HG03571 (cell line): Measurements from ENCODE around the gene PNMA8A.
"Not testable (repeated sequence)": the region's sequence is repeated elsewhere in the genome, so short reads cannot be mapped to it uniquely, and the experiment has no call there.

ENCODE experiments used
- ATAC-seq: cut with Tn5 transposase; IDR thresholded peaks from one replicate; pipeline ENCODE4 v1.9.1; 2021; ENCODE audit not compliant: unreplicated experiment

PNMA8A gene

GRCh38 chr19:46470376-46470775 lies 987 bp downstream of the PNMA8A start:
- ATAC-seq = no peak

GRCh38 chr19:46469541-46470185 lies 1.7 kb downstream of the PNMA8A start:
- no peak for ATAC-seq

GRCh38 chr19:46466536-46467196 lies 4.7 kb downstream of the PNMA8A start:
- ATAC-seq = no peak

GRCh38 chr19:46463516-46463915 lies 7.8 kb downstream of the PNMA8A start:
- ATAC-seq = no peak

- ATAC-seq = no peak
Measured at GRCh38 chr19:46461537-46461936, 9.8 kb downstream of the PNMA8A start.

- no peak for ATAC-seq
Measured at GRCh38 chr19:46460981-46461380, 10.4 kb downstream of the PNMA8A start.

- ATAC-seq = no peak
Measured at GRCh38 chr19:46460055-46460454, 11.3 kb downstream of the PNMA8A start.

- no peak for ATAC-seq
Measured at GRCh38 chr19:46456930-46457329, 14.4 kb downstream of the PNMA8A start.

GRCh38 chr19:46454244-46454643 lies 17.1 kb downstream of the PNMA8A start:
- no peak for ATAC-seq

- ATAC-seq = no peak
Measured at GRCh38 chr19:46453661-46454060, 17.7 kb downstream of the PNMA8A start.

- no peak for ATAC-seq
Measured at GRCh38 chr19:46452186-46452585, 19.2 kb downstream of the PNMA8A start.

- ATAC-seq = no peak
Measured at GRCh38 chr19:46451352-46451751, 20.0 kb downstream of the PNMA8A start.

- no peak for ATAC-seq
Measured at GRCh38 chr19:46450737-46451136, 20.6 kb downstream of the PNMA8A start.

GRCh38 chr19:46449228-46449627 lies 22.1 kb downstream of the PNMA8A start:
- ATAC-seq = no peak

GRCh38 chr19:46448601-46449000 lies 22.8 kb downstream of the PNMA8A start:
- no peak for ATAC-seq

GRCh38 chr19:46447824-46448223 lies 23.5 kb downstream of the PNMA8A start:
- no peak for ATAC-seq

GRCh38 chr19:46447006-46447405 lies 24.4 kb downstream of the PNMA8A start:
- ATAC-seq = no peak

GRCh38 chr19:46446021-46446420 lies 25.3 kb downstream of the PNMA8A start:
- no peak for ATAC-seq

- ATAC-seq = no peak
Measured at GRCh38 chr19:46442808-46443450, 28.4 kb downstream of the PNMA8A start.

- ATAC-seq = no peak
Measured at GRCh38 chr19:46441866-46442265, 29.5 kb downstream of the PNMA8A start.

- not testable (repeated sequence) for ATAC-seq
Measured at GRCh38 chr19:46435689-46436088, 35.7 kb downstream of the PNMA8A start.

GRCh38 chr19:46435009-46435408 lies 36.4 kb downstream of the PNMA8A start:
- no peak for ATAC-seq
